Mammary epithelial cell (primary cell): ENCODE data around the gene ATXN2L.
"Not testable (repeated sequence)": the region's sequence is repeated elsewhere in the genome, so short reads cannot be mapped to it uniquely, and the experiment has no call there.

Experiments
- CTCF ChIP-seq, 2 donors: IDR thresholded peaks in 1 of 2; conservative IDR thresholded peaks in 1 of 2; 2 replicates each; pipeline ENCODE4 v1.5.1; 2011 to 2012; ENCODE audit warnings: inconsistent platforms in 2 of 2, low read length in 2 of 2, mild to moderate bottlenecking in 2 of 2, control low read depth in 1 of 2, low read depth in 1 of 2; ENCODE audit not compliant: insufficient read depth in 1 of 2; ENCODE audit errors: extremely low read depth in 1 of 2
- EZH2 ChIP-seq: IDR thresholded peaks from 2 replicates; pipeline ENCODE4 v1.6.1; 2012; ENCODE audit warnings: low read length, inconsistent platforms, borderline replicate concordance

GRCh38 chr16:28867646-28868045 lies 44.8 kb downstream of the ATXN2L start:
- TF ChIP-seq CTCF (conservative IDR thresholded peaks at IDR 0.05 in 1 of 2, IDR thresholded peaks at IDR 0.05 in 1 of 2; ENCODE audit: extremely low read depth in 1 of 2, insufficient read depth in 1 of 2, low read depth in 1 of 2, low read length in 2 of 2); EZH2: not testable (repeated sequence)
